Peyer's patch (tissue), 4 donors: ENCODE data around the gene OBSCN. TPM values are rescaled to one million over a fixed set of nuclear protein-coding genes. Genes with fewer than 3 reads are reported as not detected.
A peak's percentile ranks its signal among the peaks of the same experiment; 100 is the strongest.
"Not testable (repeated sequence)": the region's sequence is repeated elsewhere in the genome, so short reads cannot be mapped to it uniquely, and the experiment has no call there.

Source experiments
- DNase-seq, 3 donors: peaks; one replicate each; pipeline ENCODE4 v3.0.0-alpha.2; 2017 to 2019
- H3K27ac ChIP-seq, 4 donors: fragments of 200-600 bp; sonication (generic); one replicate each; pipeline ENCODE4 v1.5.1; 2016 to 2019
- H3K27me3 ChIP-seq, 2 donors: fragments of 200-600 bp; sonication (generic); one replicate each; pipeline ENCODE4 v1.5.1; 2019
- H3K36me3 ChIP-seq, 3 donors: fragments of 200-600 bp; sonication (generic); one replicate each; pipeline ENCODE4 v1.5.1; 2016 to 2019
- H3K4me1 ChIP-seq, 4 donors: fragments of 200-600 bp; sonication (generic); one replicate each; pipeline ENCODE4 v1.5.1; 2016 to 2019
- H3K4me3 ChIP-seq, 4 donors: fragments of 200-600 bp; sonication (generic); 1 replicate in 3 of 4; 2 replicates in 1 of 4; pipeline ENCODE4 v1.5.1; 2016 to 2019; ENCODE audit warnings: mild to moderate bottlenecking in 1 of 4
- H3K9me3 ChIP-seq, 4 donors: fragments of 200-600 bp; sonication (generic); one replicate each; pipeline ENCODE4 v1.5.1; 2016 to 2019; ENCODE audit warnings: mild to moderate bottlenecking in 1 of 4
- POLR2A ChIP-seq, 2 donors: fragments of 450-650 bp; IDR thresholded peaks; one replicate each; pipeline ENCODE4 v1.5.1; 2017; ENCODE audit warnings: antibody characterized with exemption in 2 of 2, mild to moderate bottlenecking in 2 of 2, moderate library complexity in 2 of 2
- total RNA-seq, 4 donors: library from RNA; depleted of rRNA; stranded (reverse); fragments of >200 nt; gene quantifications; one replicate each; pipeline ENCODE4 v1.1.0, GENCODE V29; 2016
- TF ChIP-seq, protein P1 (sequence below), 6 experiments: fragments of 450-650 bp in 4 of 6; fragments of 200-600 bp in 2 of 6; sonication (generic) in 1 of 6; IDR thresholded peaks; one replicate each; pipeline ENCODE4 v1.5.1; 2017 to 2019; ENCODE audit warnings: antibody characterized with exemption in 6 of 6, mild to moderate bottlenecking in 3 of 6, moderate library complexity in 1 of 6

OBSCN gene
- total RNA-seq, 4 donors from 2014 or later: 5.8 to 136 (median 34.4) TPM

DNA sequence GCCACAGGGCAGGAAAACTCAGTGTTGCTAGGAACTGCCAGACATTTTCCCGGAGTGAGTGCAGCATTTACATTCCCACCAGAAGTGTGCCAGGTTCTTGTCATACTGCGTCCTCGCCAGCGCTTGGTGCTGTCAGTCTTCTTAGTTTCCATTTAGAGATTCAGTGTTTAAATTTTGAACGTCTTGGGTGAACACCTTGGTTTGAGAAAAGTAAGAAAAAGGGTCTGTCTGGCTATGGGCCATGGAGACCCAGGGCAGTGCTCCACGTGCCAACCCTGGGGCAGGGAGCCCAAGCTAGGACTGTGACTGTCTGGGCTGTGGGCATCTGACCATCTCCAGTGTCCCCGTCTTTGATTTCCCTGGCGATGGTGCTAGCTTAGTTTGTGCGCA lies 26.2 kb upstream of the OBSCN start:
- no peaks in the 10 kb centered on the region for H3K4me1 ChIP-seq
- H3K27me3 ChIP-seq: no peaks in the 10 kb centered on the region
- H3K9me3 ChIP-seq: no peaks in the 10 kb centered on the region
- no peak for TF ChIP-seq POLR2A (IDR thresholded peaks at IDR 0.05)
- TF ChIP-seq, protein P1, sequence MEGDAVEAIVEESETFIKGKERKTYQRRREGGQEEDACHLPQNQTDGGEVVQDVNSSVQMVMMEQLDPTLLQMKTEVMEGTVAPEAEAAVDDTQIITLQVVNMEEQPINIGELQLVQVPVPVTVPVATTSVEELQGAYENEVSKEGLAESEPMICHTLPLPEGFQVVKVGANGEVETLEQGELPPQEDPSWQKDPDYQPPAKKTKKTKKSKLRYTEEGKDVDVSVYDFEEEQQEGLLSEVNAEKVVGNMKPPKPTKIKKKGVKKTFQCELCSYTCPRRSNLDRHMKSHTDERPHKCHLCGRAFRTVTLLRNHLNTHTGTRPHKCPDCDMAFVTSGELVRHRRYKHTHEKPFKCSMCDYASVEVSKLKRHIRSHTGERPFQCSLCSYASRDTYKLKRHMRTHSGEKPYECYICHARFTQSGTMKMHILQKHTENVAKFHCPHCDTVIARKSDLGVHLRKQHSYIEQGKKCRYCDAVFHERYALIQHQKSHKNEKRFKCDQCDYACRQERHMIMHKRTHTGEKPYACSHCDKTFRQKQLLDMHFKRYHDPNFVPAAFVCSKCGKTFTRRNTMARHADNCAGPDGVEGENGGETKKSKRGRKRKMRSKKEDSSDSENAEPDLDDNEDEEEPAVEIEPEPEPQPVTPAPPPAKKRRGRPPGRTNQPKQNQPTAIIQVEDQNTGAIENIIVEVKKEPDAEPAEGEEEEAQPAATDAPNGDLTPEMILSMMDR (IDR thresholded peaks at IDR 0.05): no peak
- peak in 1 of 3 donors; percentile 30 for DNase-seq
- no peak overlapping the region for H3K4me3 ChIP-seq
- no peak overlapping the region for H3K27ac ChIP-seq
- H3K36me3 ChIP-seq: no peaks in the 10 kb centered on the region

DNA sequence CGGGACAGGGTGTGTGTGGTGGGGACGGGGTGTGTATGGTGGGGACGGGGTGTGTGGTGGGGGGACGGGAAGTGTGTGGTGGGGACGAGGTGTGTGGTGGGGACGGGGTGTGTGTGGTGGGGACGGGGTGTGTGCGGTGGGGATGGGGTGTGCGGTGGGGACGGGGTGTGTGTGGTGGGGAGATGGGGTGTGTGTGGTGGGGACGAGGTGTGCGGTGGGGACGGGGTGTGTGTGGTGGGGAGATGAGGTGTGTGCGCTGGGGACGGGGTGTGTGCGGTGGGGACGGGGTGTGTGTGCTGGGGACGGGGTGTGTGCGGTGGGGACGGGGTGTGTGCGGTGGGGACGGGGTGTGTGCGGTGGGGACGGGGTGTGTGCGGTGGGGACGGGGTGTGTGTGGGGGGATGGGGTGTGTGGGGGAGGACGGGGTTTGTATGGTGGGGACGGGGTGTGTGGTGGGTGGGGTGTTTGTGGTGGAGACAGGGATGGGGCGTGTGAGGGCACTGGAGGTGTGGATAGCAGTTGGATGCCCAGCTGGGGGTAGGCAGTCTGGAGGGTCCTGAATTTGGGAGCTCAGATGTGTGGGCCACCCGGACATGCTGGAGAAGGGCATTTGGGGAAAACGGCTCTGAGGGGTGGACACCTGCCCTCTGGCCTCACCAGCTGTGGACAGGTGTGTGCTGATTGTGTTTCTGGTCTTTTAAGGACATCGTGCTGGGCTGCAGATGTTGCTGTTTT lies 25.4 kb upstream of the OBSCN start:
- no peaks in the 10 kb centered on the region for H3K36me3 ChIP-seq
- no peaks in the 10 kb centered on the region for H3K9me3 ChIP-seq
- no peak overlapping the region for H3K27ac ChIP-seq
- H3K27me3 ChIP-seq: no peaks in the 10 kb centered on the region
- H3K4me3 ChIP-seq: no peak overlapping the region
- DNase-seq: peak in 1 of 3 donors; percentile 8
- TF ChIP-seq, protein P1 (IDR thresholded peaks at IDR 0.05): no peak
- TF ChIP-seq POLR2A (IDR thresholded peaks at IDR 0.05): no peak
- H3K4me1 ChIP-seq: no peaks in the 10 kb centered on the region

DNA sequence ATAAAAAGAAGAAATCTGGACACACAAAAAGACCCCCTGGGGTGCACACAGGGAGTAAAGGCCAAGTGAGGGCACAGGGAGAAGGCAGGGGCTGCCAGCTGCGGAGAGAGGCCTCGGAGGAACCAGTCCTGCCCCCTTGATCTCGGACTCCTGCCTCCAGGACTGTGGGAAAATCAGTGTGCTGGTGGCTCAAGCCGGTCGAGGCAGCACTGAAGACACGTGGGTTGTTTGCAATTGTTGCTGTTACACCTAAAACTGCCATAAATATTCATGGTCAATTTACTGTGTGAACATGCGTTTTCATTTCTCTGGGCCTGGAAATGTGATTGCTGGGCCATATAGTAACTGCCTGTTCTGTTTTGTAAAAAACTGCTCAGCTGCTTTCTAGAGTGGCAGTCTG lies 23.7 kb upstream of the OBSCN start:
- TF ChIP-seq, protein P1 (IDR thresholded peaks at IDR 0.05): no peak
- TF ChIP-seq POLR2A (IDR thresholded peaks at IDR 0.05): no peak
- H3K36me3 ChIP-seq: no peaks in the 10 kb centered on the region
- no peaks in the 10 kb centered on the region for H3K4me1 ChIP-seq
- no peak overlapping the region for H3K27ac ChIP-seq
- H3K4me3 ChIP-seq: no peak overlapping the region
- peaks cover 0 to 4% (median 0%) of the 10 kb centered on the region in 4 donors for H3K9me3 ChIP-seq
- no peaks in the 10 kb centered on the region for H3K27me3 ChIP-seq
- DNase-seq: peak in 1 of 3 donors; percentile 36

DNA sequence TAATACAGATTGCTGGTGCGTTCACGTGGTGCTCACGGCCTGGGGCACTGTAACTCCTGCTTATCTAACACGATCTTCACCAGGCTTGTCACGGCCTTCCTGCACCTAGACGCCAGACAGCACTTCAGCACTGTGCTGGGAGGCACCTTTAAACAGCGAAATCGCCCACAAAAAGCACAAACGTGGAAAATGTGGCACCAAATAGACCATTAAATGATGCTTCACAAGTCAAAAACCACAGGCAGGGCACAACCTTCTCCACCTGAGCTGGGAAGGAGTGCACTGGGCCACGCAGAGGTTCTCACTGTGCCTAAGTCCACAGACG lies 22.2 kb upstream of the OBSCN start:
- Histone ChIP-seq H3K36me3 (no peaks in the 10 kb centered on the region), H3K4me3 (no peak overlapping the region), H3K9me3 (peaks cover 0 to 4% (median 0%) of the 10 kb centered on the region in 4 donors), H3K4me1 (no peaks in the 10 kb centered on the region), H3K27ac (peak overlapping the region in 1 of 4 donors; percentile 27), H3K27me3 (no peaks in the 10 kb centered on the region)
- TF ChIP-seq, protein P1 (IDR thresholded peaks at IDR 0.05): no peak
- no peak for TF ChIP-seq POLR2A (IDR thresholded peaks at IDR 0.05)
- peak in 1 of 3 donors; percentile 59 for DNase-seq

DNA sequence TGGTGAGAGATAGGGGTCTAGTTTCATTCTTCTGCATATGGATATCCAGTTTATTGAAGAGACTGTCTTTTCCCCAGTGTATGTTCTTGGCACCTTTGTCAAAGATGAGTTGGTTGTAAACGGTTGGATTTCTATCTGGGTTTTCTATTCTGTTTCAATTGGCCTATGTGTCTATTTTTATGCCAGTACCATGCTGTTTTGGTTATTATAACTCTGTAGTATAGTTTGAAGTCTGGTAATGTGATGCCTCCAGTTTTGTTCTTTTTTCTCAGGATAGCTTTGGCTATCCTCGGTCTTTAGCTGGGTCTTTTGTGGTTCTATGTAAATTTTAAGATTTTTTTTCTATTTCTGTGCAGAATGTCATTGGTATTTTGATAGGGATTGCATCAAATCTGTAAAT lies 19.6 kb upstream of the OBSCN start:
- H3K4me1 ChIP-seq, H3K27me3 ChIP-seq, H3K36me3 ChIP-seq, H3K4me3 ChIP-seq, H3K27ac ChIP-seq, H3K9me3 ChIP-seq, DNase-seq: not testable (repeated sequence)

DNA sequence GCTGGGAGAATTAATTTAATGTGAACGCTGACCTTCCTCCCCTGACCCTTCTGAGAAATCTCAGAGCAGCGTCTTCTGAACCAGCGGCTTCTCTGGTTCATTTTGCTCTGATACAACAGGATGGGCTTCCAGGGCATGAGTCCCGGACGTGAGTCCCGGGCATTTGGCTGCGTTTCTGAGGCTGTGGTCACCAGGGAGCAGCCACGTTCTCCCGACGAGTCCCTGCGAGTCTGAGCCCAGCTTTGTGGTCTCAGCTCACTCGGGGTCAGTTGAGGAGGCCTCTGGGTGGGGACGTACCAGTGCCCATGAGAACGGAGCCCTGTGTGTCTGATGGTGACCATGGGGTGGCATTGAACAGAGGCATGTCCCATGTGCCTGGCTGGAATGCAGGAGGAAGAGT lies 17.7 kb upstream of the OBSCN start:
- no peaks in the 10 kb centered on the region for H3K36me3 ChIP-seq
- H3K4me3 ChIP-seq: no peak overlapping the region
- TF ChIP-seq POLR2A (IDR thresholded peaks at IDR 0.05): no peak
- TF ChIP-seq, protein P1 (IDR thresholded peaks at IDR 0.05): no peak
- DNase-seq: peak in 1 of 3 donors; percentile 29
- H3K27me3 ChIP-seq: no peaks in the 10 kb centered on the region
- peaks cover 0 to 4% (median 0%) of the 10 kb centered on the region in 4 donors for H3K9me3 ChIP-seq
- no peaks in the 10 kb centered on the region for H3K4me1 ChIP-seq
- H3K27ac ChIP-seq: no peak overlapping the region
